ENCODE measurements around the gene GNG2. TPM values are rescaled to one million over a fixed set of nuclear protein-coding genes. Genes with fewer than 3 reads are reported as not detected.

Gene GNG2
- total and polyA plus RNA-seq, 2 of the 8 experiments (the other 6 are each of a cell fraction or from before 2014, with no cell fraction given): 8.2 to 17.9 TPM

DNA sequence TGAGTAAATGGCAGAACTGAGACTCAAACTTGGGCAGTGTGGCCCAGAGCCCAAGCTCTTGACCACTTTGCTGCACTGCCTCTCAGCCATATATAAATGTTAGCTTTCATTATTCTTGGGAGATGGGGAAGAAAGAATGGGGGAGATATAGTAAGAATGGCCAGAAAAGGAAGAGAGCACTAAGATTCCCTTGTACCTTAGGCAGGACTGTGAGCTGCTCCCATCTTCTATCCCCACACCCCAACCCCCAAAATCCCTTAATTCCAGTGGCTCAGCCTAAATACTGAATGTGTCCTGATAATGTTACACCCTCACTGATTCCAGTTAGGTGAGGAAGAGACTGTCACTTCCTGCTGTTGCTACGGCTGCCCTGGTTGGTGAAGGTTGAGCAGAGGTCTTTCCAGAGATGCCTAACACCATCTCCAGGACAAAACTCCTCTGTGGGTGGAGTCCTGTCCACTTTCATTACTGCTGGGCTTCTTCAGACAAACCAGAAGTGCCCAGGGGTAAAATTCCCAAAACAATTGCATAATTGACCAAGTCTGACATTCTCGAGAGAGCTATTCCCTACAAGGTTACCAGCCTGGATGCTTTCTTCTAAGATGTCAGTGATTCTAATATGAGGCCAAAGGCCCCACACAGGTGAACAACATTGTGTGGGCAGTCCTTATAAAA, 51.8 kb downstream of the GNG2 start (continued):
- TF ChIP-seq, protein P1, sequence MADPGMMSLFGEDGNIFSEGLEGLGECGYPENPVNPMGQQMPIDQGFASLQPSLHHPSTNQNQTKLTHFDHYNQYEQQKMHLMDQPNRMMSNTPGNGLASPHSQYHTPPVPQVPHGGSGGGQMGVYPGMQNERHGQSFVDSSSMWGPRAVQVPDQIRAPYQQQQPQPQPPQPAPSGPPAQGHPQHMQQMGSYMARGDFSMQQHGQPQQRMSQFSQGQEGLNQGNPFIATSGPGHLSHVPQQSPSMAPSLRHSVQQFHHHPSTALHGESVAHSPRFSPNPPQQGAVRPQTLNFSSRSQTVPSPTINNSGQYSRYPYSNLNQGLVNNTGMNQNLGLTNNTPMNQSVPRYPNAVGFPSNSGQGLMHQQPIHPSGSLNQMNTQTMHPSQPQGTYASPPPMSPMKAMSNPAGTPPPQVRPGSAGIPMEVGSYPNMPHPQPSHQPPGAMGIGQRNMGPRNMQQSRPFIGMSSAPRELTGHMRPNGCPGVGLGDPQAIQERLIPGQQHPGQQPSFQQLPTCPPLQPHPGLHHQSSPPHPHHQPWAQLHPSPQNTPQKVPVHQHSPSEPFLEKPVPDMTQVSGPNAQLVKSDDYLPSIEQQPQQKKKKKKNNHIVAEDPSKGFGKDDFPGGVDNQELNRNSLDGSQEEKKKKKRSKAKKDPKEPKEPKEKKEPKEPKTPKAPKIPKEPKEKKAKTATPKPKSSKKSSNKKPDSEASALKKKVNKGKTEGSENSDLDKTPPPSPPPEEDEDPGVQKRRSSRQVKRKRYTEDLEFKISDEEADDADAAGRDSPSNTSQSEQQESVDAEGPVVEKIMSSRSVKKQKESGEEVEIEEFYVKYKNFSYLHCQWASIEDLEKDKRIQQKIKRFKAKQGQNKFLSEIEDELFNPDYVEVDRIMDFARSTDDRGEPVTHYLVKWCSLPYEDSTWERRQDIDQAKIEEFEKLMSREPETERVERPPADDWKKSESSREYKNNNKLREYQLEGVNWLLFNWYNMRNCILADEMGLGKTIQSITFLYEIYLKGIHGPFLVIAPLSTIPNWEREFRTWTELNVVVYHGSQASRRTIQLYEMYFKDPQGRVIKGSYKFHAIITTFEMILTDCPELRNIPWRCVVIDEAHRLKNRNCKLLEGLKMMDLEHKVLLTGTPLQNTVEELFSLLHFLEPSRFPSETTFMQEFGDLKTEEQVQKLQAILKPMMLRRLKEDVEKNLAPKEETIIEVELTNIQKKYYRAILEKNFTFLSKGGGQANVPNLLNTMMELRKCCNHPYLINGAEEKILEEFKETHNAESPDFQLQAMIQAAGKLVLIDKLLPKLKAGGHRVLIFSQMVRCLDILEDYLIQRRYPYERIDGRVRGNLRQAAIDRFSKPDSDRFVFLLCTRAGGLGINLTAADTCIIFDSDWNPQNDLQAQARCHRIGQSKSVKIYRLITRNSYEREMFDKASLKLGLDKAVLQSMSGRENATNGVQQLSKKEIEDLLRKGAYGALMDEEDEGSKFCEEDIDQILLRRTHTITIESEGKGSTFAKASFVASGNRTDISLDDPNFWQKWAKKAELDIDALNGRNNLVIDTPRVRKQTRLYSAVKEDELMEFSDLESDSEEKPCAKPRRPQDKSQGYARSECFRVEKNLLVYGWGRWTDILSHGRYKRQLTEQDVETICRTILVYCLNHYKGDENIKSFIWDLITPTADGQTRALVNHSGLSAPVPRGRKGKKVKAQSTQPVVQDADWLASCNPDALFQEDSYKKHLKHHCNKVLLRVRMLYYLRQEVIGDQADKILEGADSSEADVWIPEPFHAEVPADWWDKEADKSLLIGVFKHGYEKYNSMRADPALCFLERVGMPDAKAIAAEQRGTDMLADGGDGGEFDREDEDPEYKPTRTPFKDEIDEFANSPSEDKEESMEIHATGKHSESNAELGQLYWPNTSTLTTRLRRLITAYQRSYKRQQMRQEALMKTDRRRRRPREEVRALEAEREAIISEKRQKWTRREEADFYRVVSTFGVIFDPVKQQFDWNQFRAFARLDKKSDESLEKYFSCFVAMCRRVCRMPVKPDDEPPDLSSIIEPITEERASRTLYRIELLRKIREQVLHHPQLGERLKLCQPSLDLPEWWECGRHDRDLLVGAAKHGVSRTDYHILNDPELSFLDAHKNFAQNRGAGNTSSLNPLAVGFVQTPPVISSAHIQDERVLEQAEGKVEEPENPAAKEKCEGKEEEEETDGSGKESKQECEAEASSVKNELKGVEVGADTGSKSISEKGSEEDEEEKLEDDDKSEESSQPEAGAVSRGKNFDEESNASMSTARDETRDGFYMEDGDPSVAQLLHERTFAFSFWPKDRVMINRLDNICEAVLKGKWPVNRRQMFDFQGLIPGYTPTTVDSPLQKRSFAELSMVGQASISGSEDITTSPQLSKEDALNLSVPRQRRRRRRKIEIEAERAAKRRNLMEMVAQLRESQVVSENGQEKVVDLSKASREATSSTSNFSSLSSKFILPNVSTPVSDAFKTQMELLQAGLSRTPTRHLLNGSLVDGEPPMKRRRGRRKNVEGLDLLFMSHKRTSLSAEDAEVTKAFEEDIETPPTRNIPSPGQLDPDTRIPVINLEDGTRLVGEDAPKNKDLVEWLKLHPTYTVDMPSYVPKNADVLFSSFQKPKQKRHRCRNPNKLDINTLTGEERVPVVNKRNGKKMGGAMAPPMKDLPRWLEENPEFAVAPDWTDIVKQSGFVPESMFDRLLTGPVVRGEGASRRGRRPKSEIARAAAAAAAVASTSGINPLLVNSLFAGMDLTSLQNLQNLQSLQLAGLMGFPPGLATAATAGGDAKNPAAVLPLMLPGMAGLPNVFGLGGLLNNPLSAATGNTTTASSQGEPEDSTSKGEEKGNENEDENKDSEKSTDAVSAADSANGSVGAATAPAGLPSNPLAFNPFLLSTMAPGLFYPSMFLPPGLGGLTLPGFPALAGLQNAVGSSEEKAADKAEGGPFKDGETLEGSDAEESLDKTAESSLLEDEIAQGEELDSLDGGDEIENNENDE (IDR thresholded peaks at IDR 0.05; ENCODE audit: insufficient replicate concordance, low read length): no peak
- TF ChIP-seq SIX5 (IDR thresholded peaks at IDR 0.05; ENCODE audit: low read depth, low read length): no peak
- no peak for TF ChIP-seq SP2 (IDR thresholded peaks at IDR 0.05; ENCODE audit: low read length)
